HEK293 (cell line): ENCODE data around the gene TOM1L2.

Source experiments
- FEZF1 ChIP-seq: fragments of 450-650 bp; formaldehyde crosslinking; IDR thresholded peaks from 2 replicates; pipeline ENCODE4 v1.5.1; 2016; ENCODE audit warnings: missing biosample characterization, missing genetic modification characterization
- GLI4 ChIP-seq: fragments of 450-650 bp; formaldehyde crosslinking; IDR thresholded peaks from 2 replicates; pipeline ENCODE4 v1.5.1; 2016; ENCODE audit warnings: missing biosample characterization, missing genetic modification characterization
- HOXA7 ChIP-seq: sonication (generic); formaldehyde crosslinking; IDR thresholded peaks from 2 replicates; pipeline ENCODE4 v1.8.1; 2022; ENCODE audit warnings: missing genetic modification reagents, borderline replicate concordance
- HOXD13 ChIP-seq: sonication (generic); formaldehyde crosslinking; IDR thresholded peaks from 2 replicates; pipeline ENCODE4 v1.8.0; 2022; ENCODE audit warnings: missing genetic modification reagents, borderline replicate concordance
- KLF17 ChIP-seq: fragments of 450-650 bp; formaldehyde crosslinking; IDR thresholded peaks from 2 replicates; pipeline ENCODE4 v1.5.1; 2016; ENCODE audit warnings: missing biosample characterization, missing genetic modification characterization
- MEIS1 ChIP-seq: sonication (generic); formaldehyde crosslinking; IDR thresholded peaks from 2 replicates; pipeline ENCODE4 v1.8.1; 2022; ENCODE audit warnings: missing genetic modification reagents, mild to moderate bottlenecking, borderline replicate concordance
- WT1 ChIP-seq: fragments of 450-650 bp; formaldehyde crosslinking; IDR thresholded peaks from 2 replicates; pipeline ENCODE4 v1.5.1; 2016; ENCODE audit warnings: missing biosample characterization, missing genetic modification characterization
- ZBTB8A ChIP-seq: fragments of 450-650 bp; formaldehyde crosslinking; IDR thresholded peaks from 2 replicates; pipeline ENCODE4 v1.5.1; 2016; ENCODE audit warnings: missing biosample characterization, missing genetic modification characterization
- ZFP37 ChIP-seq: fragments of 450-650 bp; formaldehyde crosslinking; IDR thresholded peaks from 2 replicates; pipeline ENCODE4 v1.5.1; 2016; ENCODE audit warnings: missing biosample characterization, missing genetic modification characterization
- ZNF112 ChIP-seq: fragments of 450-650 bp; formaldehyde crosslinking; IDR thresholded peaks from 2 replicates; pipeline ENCODE4 v1.5.0; 2017; ENCODE audit warnings: missing biosample characterization, missing genetic modification characterization
- ZNF148 ChIP-seq: fragments of 450-650 bp; formaldehyde crosslinking; IDR thresholded peaks from 2 replicates; pipeline ENCODE4 v1.5.0; 2017; ENCODE audit warnings: missing biosample characterization, missing genetic modification characterization, borderline replicate concordance
- ZNF19 ChIP-seq: fragments of 450-650 bp; formaldehyde crosslinking; IDR thresholded peaks from 2 replicates; pipeline ENCODE4; 2016; ENCODE audit warnings: missing biosample characterization, missing genetic modification characterization, low read depth
- ZNF274 ChIP-seq, 2 experiments: fragments of 200-500 bp in 1 of 2; fragments of 450-650 bp in 1 of 2; sonication (Bioruptor generic) in 1 of 2; formaldehyde crosslinking in 1 of 2; IDR thresholded peaks; 2 replicates each; pipeline versions ENCODE4 v1.5.1 to v1.6.1; 2014 to 2016; ENCODE audit warnings: borderline replicate concordance in 1 of 2, inconsistent platforms in 1 of 2, low read length in 1 of 2, missing biosample characterization in 1 of 2, missing genetic modification characterization in 1 of 2
- ZNF544 ChIP-seq: fragments of 450-650 bp; formaldehyde crosslinking; IDR thresholded peaks from 2 replicates; pipeline ENCODE4 v1.5.0; 2017; ENCODE audit warnings: missing biosample characterization, missing genetic modification characterization
- ZNF555 ChIP-seq: fragments of 450-650 bp; formaldehyde crosslinking; conservative IDR thresholded peaks from 2 replicates; pipeline ENCODE4 v1.5.1; 2017; ENCODE audit warnings: missing biosample characterization, mild to moderate bottlenecking, missing genetic modification characterization, inconsistent platforms
- ZNF561 ChIP-seq: fragments of 450-650 bp; IDR thresholded peaks from 2 replicates; pipeline ENCODE4 v1.5.1; 2018; ENCODE audit warnings: missing biosample characterization, missing genetic modification characterization, borderline replicate concordance
- ZNF571 ChIP-seq: fragments of 450-650 bp; formaldehyde crosslinking; IDR thresholded peaks from 2 replicates; pipeline ENCODE4 v1.5.0; 2017; ENCODE audit warnings: missing biosample characterization, missing genetic modification characterization
- ZNF747 ChIP-seq: fragments of 450-650 bp; formaldehyde crosslinking; IDR thresholded peaks from 2 replicates; pipeline ENCODE4 v1.5.1; 2016; ENCODE audit warnings: missing biosample characterization, missing genetic modification characterization
- ZSCAN16 ChIP-seq: fragments of 450-650 bp; formaldehyde crosslinking; IDR thresholded peaks from 2 replicates; pipeline ENCODE4 v1.5.1; 2016; ENCODE audit warnings: missing biosample characterization, missing genetic modification characterization
- TF ChIP-seq, protein P1 (sequence below): fragments of 450-650 bp; formaldehyde crosslinking; IDR thresholded peaks from 2 replicates; pipeline ENCODE4 v1.5.1; 2016; ENCODE audit warnings: missing biosample characterization, missing genetic modification characterization
- TF ChIP-seq, protein P2 (sequence below): fragments of 450-650 bp; formaldehyde crosslinking; IDR thresholded peaks from 2 replicates; pipeline ENCODE4 v1.5.1; 2016; ENCODE audit warnings: missing biosample characterization, missing genetic modification characterization, low read depth
- TF ChIP-seq, protein P3 (sequence below): fragments of 450-650 bp; formaldehyde crosslinking; IDR thresholded peaks from 2 replicates; pipeline ENCODE4 v1.5.1; 2016; ENCODE audit warnings: missing biosample characterization, missing genetic modification characterization
- TF ChIP-seq, protein P4 (sequence below): fragments of 450-650 bp; formaldehyde crosslinking; IDR thresholded peaks from 2 replicates; pipeline ENCODE4; 2016; ENCODE audit warnings: missing biosample characterization, missing genetic modification characterization
- TF ChIP-seq, protein P5 (sequence below): fragments of 450-650 bp; formaldehyde crosslinking; IDR thresholded peaks from 2 replicates; pipeline ENCODE4 v1.5.1; 2016; ENCODE audit warnings: missing biosample characterization, missing genetic modification characterization
- TF ChIP-seq, protein P6 (sequence below): fragments of 450-650 bp; formaldehyde crosslinking; IDR thresholded peaks from 2 replicates; pipeline ENCODE4 v1.5.1; 2016; ENCODE audit warnings: missing biosample characterization, missing genetic modification characterization
- TF ChIP-seq, protein P7 (sequence below): fragments of 450-650 bp; formaldehyde crosslinking; optimal IDR thresholded peaks from 2 replicates; pipeline ENCODE3; 2016; ENCODE audit warnings: missing biosample characterization, mild to moderate bottlenecking, missing genetic modification characterization

Gene TOM1L2

GRCh38 chr17:17849845-17850373 is 122.3 kb downstream of the TOM1L2 start (continued):
- TF ChIP-seq ZFP37 (no peak), ZNF544 (no peak), ZSCAN16 (no peak), KLF17 (tag by site-specific recombination) (no peak), ZNF19 (tag by site-specific recombination) (no peak), ZNF571 (tag by site-specific recombination) (no peak), ZNF561 (tag by site-specific recombination) (no peak), ZNF112 (tag by site-specific recombination) (no peak), MEIS1 (CRISPR knock-in tag) (no peak), WT1 (tag by site-specific recombination) (peak; percentile 29; the same call in 1 of the 2 replicates), HOXA7 (no peak), ZNF274 (IDR thresholded peaks at IDR 0.05; ENCODE audit: low read length) (no peak), ZNF274 (tag by site-specific recombination; IDR thresholded peaks at IDR 0.05; ENCODE audit: borderline replicate concordance) (no peak), ZNF747 (tag by site-specific recombination) (no peak), FEZF1 (no peak), ZNF555 (tag by site-specific recombination) (no peak), HOXD13 (CRISPR knock-in tag) (no peak), ZBTB8A (tag by site-specific recombination) (no peak), ZNF148 (tag by site-specific recombination) (no peak), GLI4 (tag by site-specific recombination) (no peak)
- TF ChIP-seq, protein P1, sequence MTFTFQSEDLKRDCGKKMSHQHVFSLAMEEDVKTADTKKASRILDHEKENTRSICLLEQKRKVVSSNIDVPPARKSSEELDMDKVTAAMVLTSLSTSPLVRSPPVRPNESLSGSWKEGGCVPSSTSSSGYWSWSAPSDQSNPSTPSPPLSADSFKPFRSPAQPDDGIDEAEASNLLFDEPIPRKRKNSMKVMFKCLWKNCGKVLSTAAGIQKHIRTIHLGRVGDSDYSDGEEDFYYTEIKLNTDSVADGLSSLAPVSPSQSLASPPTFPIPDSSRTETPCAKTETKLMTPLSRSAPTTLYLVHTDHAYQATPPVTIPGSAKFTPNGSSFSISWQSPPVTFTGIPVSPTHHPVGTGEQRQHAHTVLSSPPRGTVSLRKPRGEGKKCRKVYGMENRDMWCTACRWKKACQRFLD (tag by site-specific recombination) = no peak
- TF ChIP-seq, protein P2, sequence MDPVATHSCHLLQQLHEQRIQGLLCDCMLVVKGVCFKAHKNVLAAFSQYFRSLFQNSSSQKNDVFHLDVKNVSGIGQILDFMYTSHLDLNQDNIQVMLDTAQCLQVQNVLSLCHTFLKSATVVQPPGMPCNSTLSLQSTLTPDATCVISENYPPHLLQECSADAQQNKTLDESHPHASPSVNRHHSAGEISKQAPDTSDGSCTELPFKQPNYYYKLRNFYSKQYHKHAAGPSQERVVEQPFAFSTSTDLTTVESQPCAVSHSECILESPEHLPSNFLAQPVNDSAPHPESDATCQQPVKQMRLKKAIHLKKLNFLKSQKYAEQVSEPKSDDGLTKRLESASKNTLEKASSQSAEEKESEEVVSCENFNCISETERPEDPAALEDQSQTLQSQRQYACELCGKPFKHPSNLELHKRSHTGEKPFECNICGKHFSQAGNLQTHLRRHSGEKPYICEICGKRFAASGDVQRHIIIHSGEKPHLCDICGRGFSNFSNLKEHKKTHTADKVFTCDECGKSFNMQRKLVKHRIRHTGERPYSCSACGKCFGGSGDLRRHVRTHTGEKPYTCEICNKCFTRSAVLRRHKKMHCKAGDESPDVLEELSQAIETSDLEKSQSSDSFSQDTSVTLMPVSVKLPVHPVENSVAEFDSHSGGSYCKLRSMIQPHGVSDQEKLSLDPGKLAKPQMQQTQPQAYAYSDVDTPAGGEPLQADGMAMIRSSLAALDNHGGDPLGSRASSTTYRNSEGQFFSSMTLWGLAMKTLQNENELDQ (tag by site-specific recombination) = no peak
- TF ChIP-seq, protein P3, sequence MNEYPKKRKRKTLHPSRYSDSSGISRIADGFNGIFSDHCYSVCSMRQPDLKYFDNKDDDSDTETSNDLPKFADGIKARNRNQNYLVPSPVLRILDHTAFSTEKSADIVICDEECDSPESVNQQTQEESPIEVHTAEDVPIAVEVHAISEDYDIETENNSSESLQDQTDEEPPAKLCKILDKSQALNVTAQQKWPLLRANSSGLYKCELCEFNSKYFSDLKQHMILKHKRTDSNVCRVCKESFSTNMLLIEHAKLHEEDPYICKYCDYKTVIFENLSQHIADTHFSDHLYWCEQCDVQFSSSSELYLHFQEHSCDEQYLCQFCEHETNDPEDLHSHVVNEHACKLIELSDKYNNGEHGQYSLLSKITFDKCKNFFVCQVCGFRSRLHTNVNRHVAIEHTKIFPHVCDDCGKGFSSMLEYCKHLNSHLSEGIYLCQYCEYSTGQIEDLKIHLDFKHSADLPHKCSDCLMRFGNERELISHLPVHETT (tag by site-specific recombination) = no peak
- TF ChIP-seq, protein P4, sequence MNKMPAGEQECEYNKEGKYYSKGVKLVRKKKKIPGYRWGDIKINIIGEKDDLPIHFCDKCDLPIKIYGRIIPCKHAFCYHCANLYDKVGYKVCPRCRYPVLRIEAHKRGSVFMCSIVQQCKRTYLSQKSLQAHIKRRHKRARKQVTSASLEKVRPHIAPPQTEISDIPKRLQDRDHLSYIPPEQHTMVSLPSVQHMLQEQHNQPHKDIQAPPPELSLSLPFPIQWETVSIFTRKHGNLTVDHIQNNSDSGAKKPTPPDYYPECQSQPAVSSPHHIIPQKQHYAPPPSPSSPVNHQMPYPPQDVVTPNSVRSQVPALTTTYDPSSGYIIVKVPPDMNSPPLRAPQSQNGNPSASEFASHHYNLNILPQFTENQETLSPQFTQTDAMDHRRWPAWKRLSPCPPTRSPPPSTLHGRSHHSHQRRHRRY (tag by site-specific recombination) = no peak
- TF ChIP-seq, protein P5, sequence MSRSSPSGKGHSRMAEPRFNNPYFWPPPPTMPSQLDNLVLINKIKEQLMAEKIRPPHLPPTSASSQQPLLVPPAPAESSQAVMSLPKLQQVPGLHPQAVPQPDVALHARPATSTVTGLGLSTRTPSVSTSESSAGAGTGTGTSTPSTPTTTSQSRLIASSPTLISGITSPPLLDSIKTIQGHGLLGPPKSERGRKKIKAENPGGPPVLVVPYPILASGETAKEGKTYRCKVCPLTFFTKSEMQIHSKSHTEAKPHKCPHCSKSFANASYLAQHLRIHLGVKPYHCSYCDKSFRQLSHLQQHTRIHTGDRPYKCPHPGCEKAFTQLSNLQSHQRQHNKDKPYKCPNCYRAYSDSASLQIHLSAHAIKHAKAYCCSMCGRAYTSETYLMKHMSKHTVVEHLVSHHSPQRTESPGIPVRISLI (tag by site-specific recombination) = no peak
- TF ChIP-seq, protein P6, sequence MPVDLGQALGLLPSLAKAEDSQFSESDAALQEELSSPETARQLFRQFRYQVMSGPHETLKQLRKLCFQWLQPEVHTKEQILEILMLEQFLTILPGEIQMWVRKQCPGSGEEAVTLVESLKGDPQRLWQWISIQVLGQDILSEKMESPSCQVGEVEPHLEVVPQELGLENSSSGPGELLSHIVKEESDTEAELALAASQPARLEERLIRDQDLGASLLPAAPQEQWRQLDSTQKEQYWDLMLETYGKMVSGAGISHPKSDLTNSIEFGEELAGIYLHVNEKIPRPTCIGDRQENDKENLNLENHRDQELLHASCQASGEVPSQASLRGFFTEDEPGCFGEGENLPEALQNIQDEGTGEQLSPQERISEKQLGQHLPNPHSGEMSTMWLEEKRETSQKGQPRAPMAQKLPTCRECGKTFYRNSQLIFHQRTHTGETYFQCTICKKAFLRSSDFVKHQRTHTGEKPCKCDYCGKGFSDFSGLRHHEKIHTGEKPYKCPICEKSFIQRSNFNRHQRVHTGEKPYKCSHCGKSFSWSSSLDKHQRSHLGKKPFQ (tag by site-specific recombination) = no peak
- TF ChIP-seq, protein P7, sequence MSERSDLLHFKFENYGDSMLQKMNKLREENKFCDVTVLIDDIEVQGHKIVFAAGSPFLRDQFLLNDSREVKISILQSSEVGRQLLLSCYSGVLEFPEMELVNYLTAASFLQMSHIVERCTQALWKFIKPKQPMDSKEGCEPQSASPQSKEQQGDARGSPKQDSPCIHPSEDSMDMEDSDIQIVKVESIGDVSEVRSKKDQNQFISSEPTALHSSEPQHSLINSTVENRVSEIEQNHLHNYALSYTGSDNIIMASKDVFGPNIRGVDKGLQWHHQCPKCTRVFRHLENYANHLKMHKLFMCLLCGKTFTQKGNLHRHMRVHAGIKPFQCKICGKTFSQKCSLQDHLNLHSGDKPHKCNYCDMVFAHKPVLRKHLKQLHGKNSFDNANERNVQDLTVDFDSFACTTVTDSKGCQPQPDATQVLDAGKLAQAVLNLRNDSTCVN (tag by site-specific recombination) = no peak
